ENCODE results near the gene ZNF526.

The ZNF526 gene

DNA sequence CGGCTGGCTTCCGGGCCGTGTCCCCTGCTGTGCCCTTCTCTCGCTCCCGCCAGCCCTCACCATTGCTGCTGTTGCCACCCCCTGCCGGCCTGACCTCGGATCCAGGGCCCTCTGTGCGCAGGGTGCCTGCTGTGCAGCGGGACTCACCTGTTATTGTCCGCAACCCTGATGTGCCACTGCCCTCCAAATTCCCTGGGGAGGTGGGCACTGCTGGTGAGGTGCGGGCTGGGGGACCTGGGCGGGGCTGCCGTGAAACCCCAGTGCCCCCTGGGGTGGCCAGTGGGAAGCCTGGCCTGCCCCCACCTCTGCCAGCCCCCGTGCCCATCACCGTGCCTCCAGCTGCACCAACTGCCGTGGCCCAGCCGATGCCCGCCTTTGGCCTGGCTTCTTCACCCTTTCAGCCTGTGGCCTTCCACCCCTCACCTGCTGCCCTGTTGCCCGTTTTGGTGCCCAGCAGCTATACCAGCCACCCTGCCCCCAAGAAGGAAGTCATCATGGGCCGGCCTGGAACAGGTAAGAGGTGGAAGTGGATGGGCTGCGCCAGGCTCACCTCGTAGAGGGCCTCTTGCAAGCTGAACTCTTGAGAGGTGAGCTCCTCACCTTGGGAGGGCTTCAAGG lies 54.1 kb downstream of the ZNF526 start:
- no peak for FAIRE-seq

DNA sequence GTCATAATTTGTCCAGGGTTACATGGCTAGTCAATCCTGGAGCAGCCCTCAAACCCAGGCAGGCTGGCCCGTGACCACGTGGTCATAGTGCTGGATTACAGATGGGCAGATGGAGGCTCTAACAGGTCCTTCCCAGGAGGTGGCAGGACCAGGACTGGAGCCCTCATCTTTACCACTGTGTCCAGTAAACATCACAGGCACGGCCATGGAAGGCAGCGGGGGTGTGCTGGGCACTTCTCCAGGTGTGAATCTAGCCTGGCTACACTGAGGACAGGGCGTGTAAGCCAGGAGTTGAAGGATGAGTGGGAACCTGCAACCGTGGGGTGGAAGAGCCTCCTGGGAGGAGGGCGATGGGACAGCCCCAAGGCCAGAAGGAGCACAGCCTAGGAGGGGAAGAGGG lies 55.0 kb downstream of the ZNF526 start:
- FAIRE-seq (peak; percentile 16), DNase-seq (ENCODE audit: insufficient read length, low spot score) (no peak)

More for the DNA sequence above, 54.1 kb downstream of the ZNF526 start:
- DNase-seq (ENCODE audit: insufficient read length, low spot score) = no peak

DNA sequence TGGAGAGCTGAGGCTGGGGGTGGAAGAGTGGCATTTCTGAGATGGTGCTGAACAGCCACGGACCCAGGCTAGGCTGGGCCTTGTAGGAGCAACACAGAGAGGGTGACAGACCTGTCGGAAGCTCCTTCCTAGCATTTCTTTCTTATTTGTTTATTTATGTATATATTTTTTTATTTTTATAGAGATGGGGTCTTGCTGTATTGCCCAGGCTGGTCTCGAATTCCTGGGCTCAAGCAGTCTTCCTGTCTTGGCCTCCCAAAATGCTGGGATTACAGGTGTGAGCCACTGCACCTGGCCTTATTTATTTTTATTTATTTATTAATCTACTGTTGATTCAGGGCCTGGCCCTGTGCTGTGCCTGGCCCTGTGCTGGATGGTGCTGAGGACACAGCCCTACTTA lies 55.4 kb downstream of the ZNF526 start:
- FAIRE-seq = no peak
- no peak for DNase-seq (ENCODE audit: insufficient read length, low spot score)

DNA sequence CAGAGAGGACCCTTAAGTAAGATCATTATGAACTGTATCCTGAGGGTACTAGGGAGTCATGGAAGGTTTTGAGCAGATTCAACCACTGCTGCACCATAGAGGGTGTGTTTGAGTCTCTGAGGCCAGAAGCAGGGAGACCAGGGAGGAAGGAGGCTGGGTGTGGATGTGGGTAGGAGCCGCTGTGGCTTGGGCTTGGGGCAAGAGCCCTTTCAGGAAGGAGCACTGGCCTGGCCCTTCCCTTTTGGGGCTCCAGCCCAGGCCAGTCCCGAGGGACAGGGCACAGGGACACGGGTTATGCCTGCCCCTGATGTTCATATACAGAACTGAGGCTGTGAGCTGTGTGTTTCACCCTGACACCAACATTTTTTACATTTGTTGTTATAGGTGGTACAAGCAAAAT lies 56.2 kb downstream of the ZNF526 start:
- DNase-seq (ENCODE audit: insufficient read length, low spot score) = no peak
- no peak for FAIRE-seq

DNA sequence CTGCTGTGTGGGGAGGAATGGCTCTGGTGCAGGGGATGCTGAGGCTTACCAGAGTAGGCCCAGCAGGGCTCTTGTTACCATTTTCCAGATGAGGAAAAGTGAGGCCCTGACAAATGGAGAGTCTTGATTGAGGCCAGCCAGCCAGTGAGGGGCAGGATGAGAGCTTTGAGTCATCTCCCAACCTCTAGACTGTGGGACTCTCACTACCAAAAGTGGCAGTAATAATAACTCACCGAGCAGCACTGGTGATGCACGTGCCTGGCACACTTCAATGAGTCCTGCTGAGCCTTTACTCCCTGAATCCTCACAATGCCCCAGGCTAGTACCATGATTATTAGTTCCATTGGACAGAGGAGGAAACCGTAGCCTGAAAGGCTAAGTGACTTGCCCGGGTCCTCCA lies 56.7 kb downstream of the ZNF526 start:
- FAIRE-seq (no peak), DNase-seq (ENCODE audit: insufficient read length, low spot score) (no peak)
